H1 (cell line): Measurements from ENCODE around the gene GLS. TPM values are rescaled to one million over a fixed set of nuclear protein-coding genes. Genes with fewer than 3 reads are reported as not detected.

Experiments used
- ASH2L ChIP-seq: fragments of 200-600, 300-600 bp; sonication (generic); IDR thresholded peaks from one replicate; pipeline ENCODE4 v1.7.1; 2017; ENCODE audit warnings: low read length
- BACH1 ChIP-seq: IDR thresholded peaks from 2 replicates; pipeline ENCODE4 v1.6.1; 2012; ENCODE audit warnings: low read length, improper control_type of control experiment
- BCL11A ChIP-seq, 2 experiments: IDR thresholded peaks; one replicate each; pipeline ENCODE4 v1.6.1; 2011; ENCODE audit warnings: low read depth in 2 of 2, low read length in 2 of 2, mild to moderate bottlenecking in 2 of 2
- BRCA1 ChIP-seq: IDR thresholded peaks from 2 replicates; pipeline ENCODE4 v1.6.1; 2012; ENCODE audit warnings: low read depth, low read length, improper control_type of control experiment
- CEBPB ChIP-seq: IDR thresholded peaks from 2 replicates; pipeline ENCODE4 v1.6.1; 2012; ENCODE audit warnings: low read depth, low read length
- EGR1 ChIP-seq: IDR thresholded peaks from 2 replicates; pipeline ENCODE4 v1.6.1; 2011; ENCODE audit warnings: low read depth, low read length, borderline replicate concordance
- EZH2 ChIP-seq: fragments of 200-600 bp; sonication (generic); IDR thresholded peaks from 2 replicates; pipeline ENCODE4 v1.7.1; 2012; ENCODE audit warnings: low read depth, mild to moderate bottlenecking, moderate library complexity, low read length, inconsistent platforms; ENCODE audit not compliant: severe bottlenecking
- HDAC6 ChIP-seq: IDR thresholded peaks from one replicate; pipeline ENCODE4 v1.7.1; 2012; ENCODE audit warnings: low read depth, mild to moderate bottlenecking, inconsistent platforms, low read length, moderate library complexity
- JUN ChIP-seq: IDR thresholded peaks from 2 replicates; pipeline ENCODE4 v1.6.1; 2011; ENCODE audit warnings: low read depth, mild to moderate bottlenecking, improper control_type of control experiment, low read length
- KDM1A ChIP-seq: fragments of 200-600, 300-600 bp; sonication (generic); IDR thresholded peaks from 2 replicates; pipeline ENCODE4 v1.7.1; 2016; ENCODE audit warnings: mild to moderate bottlenecking, low read length, borderline replicate concordance
- MAFK ChIP-seq: IDR thresholded peaks from 2 replicates; pipeline ENCODE4 v1.6.1; 2012; ENCODE audit warnings: low read depth, mild to moderate bottlenecking, improper control_type of control experiment, low read length
- POLR2AphosphoS5 ChIP-seq: IDR thresholded peaks from 2 replicates; pipeline ENCODE4 v1.6.1; 2011; ENCODE audit warnings: low read depth, low read length
- RBBP5 ChIP-seq: IDR thresholded peaks from 2 replicates; pipeline ENCODE4 v1.7.1; 2012; ENCODE audit warnings: low read depth, mild to moderate bottlenecking, inconsistent platforms, low read length, moderate library complexity, borderline replicate concordance
- RFX5 ChIP-seq: IDR thresholded peaks from 2 replicates; pipeline ENCODE4 v1.6.1; 2011; ENCODE audit warnings: low read depth, low read length, improper control_type of control experiment, borderline replicate concordance
- RNF2 ChIP-seq: fragments of 200-900, 300-1000 bp; sonication (generic); IDR thresholded peaks from 2 replicates; pipeline ENCODE4 v1.7.1; 2016; ENCODE audit warnings: borderline replicate concordance, low read depth, mild to moderate bottlenecking, antibody characterized with exemption, low read length; ENCODE audit not compliant: poor library complexity, severe bottlenecking; ENCODE audit errors: missing control alignments
- SIN3A ChIP-seq, 2 experiments: IDR thresholded peaks in 1 of 2; conservative IDR thresholded peaks in 1 of 2; 2 replicates each; pipeline ENCODE4 v1.6.1; 2011 to 2012; ENCODE audit warnings: low read length in 2 of 2, improper control_type of control experiment in 1 of 2, low read depth in 1 of 2, mild to moderate bottlenecking in 1 of 2
- SUZ12 ChIP-seq: fragments of 200-600 bp; sonication (generic); IDR thresholded peaks from 2 replicates; pipeline ENCODE4 v1.6.1; 2012; ENCODE audit warnings: mild to moderate bottlenecking, inconsistent platforms, low read length, moderate library complexity, mixed read lengths
- TAF1 ChIP-seq: IDR thresholded peaks from 2 replicates; pipeline ENCODE4 v1.6.1; 2011; ENCODE audit warnings: mild to moderate bottlenecking, low read depth, low read length
- TBP ChIP-seq: IDR thresholded peaks from 2 replicates; pipeline ENCODE4 v1.6.1; 2011; ENCODE audit warnings: low read depth, low read length, improper control_type of control experiment
- polyA plus RNA-seq, 7 experiments: library from polyadenylated mRNA; depleted of rRNA in 3 of 7; stranded (reverse) in 5 of 7; unstranded in 2 of 7; fragments of >200 nt in 5 of 7; fragments of 200-250 nt in 2 of 7; gene quantifications; 1 replicate in 5 of 7; 2 replicates in 1 of 7; 4 replicates in 1 of 7; pipeline versions ENCODE4 v1.2.1 to v1.2.3, GENCODE V29; 2011 to 2013; ENCODE audit warnings: missing spikeins in 2 of 7, mixed read lengths in 2 of 7
- total RNA-seq: library from RNA; stranded (reverse); fragmentation: NEBNext Ultra II Directional; extraction: Animal tissue kit (Norgen Biotek cat#: 25700); gene quantifications from 2 replicates; pipeline ENCODE4 v1.2.1, GENCODE V29; 2021
- TF ChIP-seq, protein P1 (sequence below): IDR thresholded peaks from 2 replicates; pipeline ENCODE4 v1.6.1; 2011; ENCODE audit warnings: low read length, improper control_type of control experiment
- TF ChIP-seq, protein P2 (sequence below): IDR thresholded peaks from 2 replicates; pipeline ENCODE4 v1.6.1; 2012; ENCODE audit warnings: inconsistent platforms
- TF ChIP-seq, protein P3 (sequence below): IDR thresholded peaks from 2 replicates; pipeline ENCODE4 v1.6.1; 2012; ENCODE audit warnings: inconsistent platforms

The GLS gene
- total and polyA plus RNA-seq, 2 of the 8 experiments (the other 6 are each of a cell fraction or from before 2014, with no cell fraction given): 15.7 to 89.8 TPM

DNA sequence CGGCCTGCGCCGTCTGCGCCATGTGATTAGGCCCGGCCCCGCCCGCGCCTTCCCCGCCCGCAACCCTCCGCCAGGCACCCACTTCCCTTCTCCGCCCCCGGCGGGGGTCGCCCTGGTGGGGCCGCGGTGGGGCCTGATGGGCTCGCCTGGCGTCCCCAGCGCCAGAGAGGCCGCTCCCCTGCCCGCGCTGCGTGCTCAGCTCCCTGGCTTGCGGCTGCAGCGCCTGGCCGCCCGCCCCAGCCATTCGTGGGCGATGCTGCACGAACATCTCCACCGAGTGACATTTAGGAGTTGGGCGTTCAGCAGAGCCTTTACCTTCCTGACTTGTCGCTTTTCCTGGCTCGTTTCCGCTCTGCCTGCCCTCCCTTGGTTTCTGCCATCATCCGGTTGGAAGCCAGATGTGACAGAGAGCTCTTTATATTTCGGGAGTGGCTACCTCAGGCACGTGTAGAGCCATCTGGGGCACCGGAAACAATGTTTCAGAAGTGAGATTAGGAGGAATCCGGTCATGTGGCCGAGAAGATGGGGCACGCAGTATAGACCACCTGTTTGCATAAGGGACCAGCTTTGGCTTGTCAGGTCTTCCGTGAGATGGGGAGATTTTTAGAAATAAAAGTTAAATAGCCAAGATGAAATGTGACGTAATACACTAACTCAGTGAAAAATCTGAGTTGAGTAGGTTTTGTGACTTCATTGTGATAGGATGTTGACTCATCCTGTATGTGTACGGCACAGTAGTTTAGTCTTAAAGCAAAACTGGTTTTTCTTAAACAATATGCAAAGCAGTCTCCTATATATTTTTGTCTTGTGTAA, 1.2 kb downstream of the GLS start (continued):
- 0 out of 4 replicates have a peak, but pooled peaks of 1 of the 2 experiments have one; percentile 50 for TF ChIP-seq SIN3A (conservative IDR thresholded peaks at IDR 0.05 in 1 of 2, IDR thresholded peaks at IDR 0.05 in 1 of 2; ENCODE audit: low read depth in 1 of 2, low read length in 2 of 2)
- TF ChIP-seq SUZ12: no peak
- TF ChIP-seq POLR2AphosphoS5: 0 out of 2 replicates have a peak, but pooled peaks have one; percentile 15
- TF ChIP-seq BACH1: no peak
- TF ChIP-seq TBP: no peak
- TF ChIP-seq RNF2: no peak
- TF ChIP-seq BRCA1: no peak
- no peak for TF ChIP-seq CEBPB
- TF ChIP-seq JUN: no peak
- TF ChIP-seq MAFK: no peak
- TF ChIP-seq, protein P1, sequence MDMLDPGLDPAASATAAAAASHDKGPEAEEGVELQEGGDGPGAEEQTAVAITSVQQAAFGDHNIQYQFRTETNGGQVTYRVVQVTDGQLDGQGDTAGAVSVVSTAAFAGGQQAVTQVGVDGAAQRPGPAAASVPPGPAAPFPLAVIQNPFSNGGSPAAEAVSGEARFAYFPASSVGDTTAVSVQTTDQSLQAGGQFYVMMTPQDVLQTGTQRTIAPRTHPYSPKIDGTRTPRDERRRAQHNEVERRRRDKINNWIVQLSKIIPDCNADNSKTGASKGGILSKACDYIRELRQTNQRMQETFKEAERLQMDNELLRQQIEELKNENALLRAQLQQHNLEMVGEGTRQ: peak; percentile 50; the same call in 1 of the 2 replicates
- TF ChIP-seq EZH2: peak; percentile 5
- TF ChIP-seq, protein P2, sequence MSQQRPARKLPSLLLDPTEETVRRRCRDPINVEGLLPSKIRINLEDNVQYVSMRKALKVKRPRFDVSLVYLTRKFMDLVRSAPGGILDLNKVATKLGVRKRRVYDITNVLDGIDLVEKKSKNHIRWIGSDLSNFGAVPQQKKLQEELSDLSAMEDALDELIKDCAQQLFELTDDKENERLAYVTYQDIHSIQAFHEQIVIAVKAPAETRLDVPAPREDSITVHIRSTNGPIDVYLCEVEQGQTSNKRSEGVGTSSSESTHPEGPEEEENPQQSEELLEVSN: 0 out of 2 replicates have a peak, but pooled peaks have one; percentile 34
- 0 out of 2 replicates have a peak, but pooled peaks have one; percentile 19 for TF ChIP-seq TAF1
- TF ChIP-seq, protein P3, sequence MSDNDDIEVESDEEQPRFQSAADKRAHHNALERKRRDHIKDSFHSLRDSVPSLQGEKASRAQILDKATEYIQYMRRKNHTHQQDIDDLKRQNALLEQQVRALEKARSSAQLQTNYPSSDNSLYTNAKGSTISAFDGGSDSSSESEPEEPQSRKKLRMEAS: peak; percentile 88
- TF ChIP-seq HDAC6: no peak
- no peak for TF ChIP-seq EGR1
- peak; percentile 37 for TF ChIP-seq ASH2L
- no peak for TF ChIP-seq RFX5
- no peak for TF ChIP-seq KDM1A
- TF ChIP-seq BCL11A (IDR thresholded peaks at IDR 0.05; ENCODE audit: low read depth in 2 of 2, low read length in 2 of 2): no peak
- peak; percentile 29; the same call in 1 of the 2 replicates for TF ChIP-seq RBBP5
